NT2/D1 (cell line): ENCODE results near the gene HIP1R.
"Not testable (repeated sequence)": the region's sequence is repeated elsewhere in the genome, so short reads cannot be mapped to it uniquely, and the experiment has no call there.

Experiments
- DNase-seq: peaks from one replicate; pipeline ENCODE4 v3.0.0-alpha.2; 2011; ENCODE audit warnings: low read depth, low spot score
- H3K27me3 ChIP-seq: 2 replicates; pipeline ENCODE4 v1.6.0; 2011; ENCODE audit warnings: mild to moderate bottlenecking; ENCODE audit not compliant: insufficient read length, insufficient read depth
- H3K36me3 ChIP-seq: 2 replicates; pipeline ENCODE4 v1.6.1; 2011; ENCODE audit warnings: mild to moderate bottlenecking, low read length, mixed read lengths; ENCODE audit not compliant: insufficient read depth, insufficient read length
- H3K4me1 ChIP-seq: 2 replicates; pipeline ENCODE4 v1.5.1; 2011; ENCODE audit not compliant: insufficient read depth, insufficient read length
- H3K4me3 ChIP-seq: 2 replicates; pipeline ENCODE4 v1.5.1; 2011; ENCODE audit warnings: low read depth; ENCODE audit not compliant: insufficient read length
- H3K9ac ChIP-seq: 2 replicates; pipeline ENCODE4 v1.6.0; 2011; ENCODE audit warnings: low read depth; ENCODE audit not compliant: insufficient read length
- H3K9me3 ChIP-seq: 2 replicates; pipeline ENCODE4 v1.5.1; 2011; ENCODE audit warnings: mild to moderate bottlenecking, low read length; ENCODE audit not compliant: insufficient read depth
- SUZ12 ChIP-seq: IDR thresholded peaks from 2 replicates; pipeline ENCODE4 v1.6.1; 2011; ENCODE audit not compliant: insufficient read length, insufficient read depth; ENCODE audit errors: extremely low read depth
- YY1 ChIP-seq: IDR thresholded peaks from 2 replicates; pipeline ENCODE4 v1.6.1; 2011; ENCODE audit not compliant: insufficient read length, insufficient read depth
- ZNF274 ChIP-seq: IDR thresholded peaks from 2 replicates; pipeline ENCODE4 v1.6.1; 2011; ENCODE audit warnings: mild to moderate bottlenecking, low read depth, low read length

The HIP1R gene

DNA sequence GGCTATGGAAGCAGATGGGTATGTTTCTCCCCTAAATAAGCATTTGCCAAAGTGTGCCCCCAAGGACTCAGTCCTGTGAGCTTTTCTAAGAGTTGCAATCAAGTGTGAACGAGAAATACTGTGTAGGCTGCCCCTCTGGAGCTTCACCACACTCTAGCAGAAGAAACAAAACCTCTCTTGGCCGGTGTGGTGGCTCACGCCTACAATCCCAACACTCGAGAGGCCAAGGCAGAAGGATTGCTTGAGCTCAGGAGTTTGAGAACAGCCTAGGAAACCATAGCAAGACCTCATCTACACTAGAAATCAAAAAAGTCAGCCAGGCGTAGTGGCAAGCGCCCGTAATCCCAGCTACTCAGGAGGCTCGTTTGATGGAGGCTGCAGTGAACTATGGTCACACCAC is 50.9 kb downstream of the HIP1R start:
- no peak overlapping the region for H3K9ac ChIP-seq
- no peaks in the 10 kb centered on the region for H3K9me3 ChIP-seq
- H3K27me3 ChIP-seq: no peaks in the 10 kb centered on the region
- peaks cover 21% of the 10 kb centered on the region for H3K4me1 ChIP-seq
- TF ChIP-seq SUZ12 (no peak), YY1 (no peak), ZNF274 (no peak)
- no peaks in the 10 kb centered on the region for H3K36me3 ChIP-seq
- no peak overlapping the region for H3K4me3 ChIP-seq
- no peak for DNase-seq

DNA sequence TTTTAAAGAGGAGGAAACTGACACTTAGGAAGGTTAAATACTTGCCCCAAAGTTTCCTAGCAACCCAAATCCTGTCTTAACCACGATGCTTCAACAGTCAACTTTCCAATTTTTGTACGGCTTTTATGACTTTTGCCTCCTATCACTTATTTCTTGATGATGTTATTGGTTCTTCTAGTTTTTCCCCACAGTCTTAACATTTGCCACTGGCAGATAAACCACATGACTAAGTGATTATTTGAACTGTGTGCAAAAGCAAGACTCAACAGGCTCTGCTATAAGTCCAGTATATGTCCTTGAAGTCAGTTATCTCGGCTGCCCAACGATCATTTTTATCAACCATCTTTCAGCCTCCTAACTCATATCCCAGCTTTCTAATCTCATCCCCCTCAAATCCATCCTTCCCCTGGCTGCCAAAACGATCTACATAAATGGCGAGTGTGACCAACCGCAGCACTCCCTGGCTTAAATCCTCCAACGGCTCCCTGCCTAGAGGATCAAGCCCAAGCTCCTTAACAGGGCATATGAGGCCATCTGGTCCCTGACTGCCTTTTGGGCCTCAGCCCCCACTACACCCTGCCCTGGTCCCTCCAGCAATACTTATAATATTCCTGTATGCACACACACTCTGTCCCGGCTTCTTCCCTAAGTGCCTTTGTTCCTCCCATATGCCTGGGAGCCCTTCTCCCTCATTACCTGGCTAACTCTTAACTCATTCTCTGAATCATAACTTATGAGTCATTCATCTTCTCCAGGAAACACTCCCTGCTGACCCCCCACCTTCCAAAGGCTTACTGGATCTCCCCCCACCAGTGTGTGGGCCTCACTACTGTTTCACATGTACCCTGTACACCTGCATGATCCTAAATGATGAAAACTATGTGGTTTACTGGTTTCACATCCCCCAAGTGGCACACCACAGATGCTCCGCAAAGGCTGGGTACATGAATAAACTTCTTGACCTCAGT is 51.9 kb downstream of the HIP1R start:
- H3K4me1 ChIP-seq: peaks cover 19% of the 10 kb centered on the region
- H3K9me3 ChIP-seq: no peaks in the 10 kb centered on the region
- no peaks in the 10 kb centered on the region for H3K27me3 ChIP-seq
- TF ChIP-seq SUZ12 (no peak), YY1 (no peak), ZNF274 (no peak)
- H3K36me3 ChIP-seq: no peaks in the 10 kb centered on the region
- no peak for DNase-seq
- no peak overlapping the region for H3K4me3 ChIP-seq
- no peak overlapping the region for H3K9ac ChIP-seq

DNA sequence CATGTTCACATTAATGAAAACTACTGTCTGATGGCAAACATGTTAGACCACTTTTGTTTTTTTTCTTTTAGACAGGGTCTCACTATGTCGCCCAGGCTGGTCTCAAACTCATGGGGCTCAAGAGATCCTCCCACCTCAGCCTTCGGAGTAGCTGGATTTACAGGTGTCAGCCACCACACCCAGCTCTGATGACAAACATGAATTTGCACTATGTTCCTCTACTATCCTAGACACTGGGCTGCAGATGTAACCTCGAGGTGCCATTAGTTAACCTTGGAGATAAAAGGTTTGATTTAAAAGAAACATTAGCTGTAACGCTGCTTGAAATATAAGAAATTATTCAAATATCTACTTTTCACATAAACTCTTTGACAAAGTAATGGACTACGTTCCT is 52.6 kb downstream of the HIP1R start:
- no peak overlapping the region for H3K4me3 ChIP-seq
- H3K36me3 ChIP-seq: no peaks in the 10 kb centered on the region
- TF ChIP-seq YY1 (no peak), SUZ12 (no peak), ZNF274 (no peak)
- DNase-seq: no peak
- H3K9me3 ChIP-seq: no peaks in the 10 kb centered on the region
- no peak overlapping the region for H3K9ac ChIP-seq
- no peaks in the 10 kb centered on the region for H3K27me3 ChIP-seq
- H3K4me1 ChIP-seq: peaks cover 19% of the 10 kb centered on the region

DNA sequence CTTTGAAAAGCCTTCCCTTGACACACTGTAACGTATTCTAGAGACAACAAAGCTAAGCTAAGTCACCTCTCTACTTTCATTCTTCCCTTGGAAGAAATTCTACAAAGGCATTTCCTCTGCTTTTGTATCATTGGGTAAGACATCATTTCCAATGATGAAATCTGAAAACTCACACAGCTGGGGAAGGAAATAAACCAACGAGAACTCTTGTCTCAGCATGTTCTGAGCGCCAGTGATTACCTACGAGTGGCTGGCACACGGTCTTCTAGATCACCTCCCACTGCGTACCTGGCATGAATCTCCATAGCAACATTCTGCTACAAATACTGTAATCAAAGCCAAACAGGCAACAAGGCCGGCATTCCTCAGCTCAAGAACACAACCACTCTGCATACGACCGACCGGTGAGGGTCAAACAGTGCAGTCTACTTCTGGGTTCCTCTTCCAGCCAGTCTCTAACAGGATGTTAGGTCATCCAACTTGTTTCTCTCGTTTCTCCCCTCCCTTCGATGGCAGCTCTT is 53.0 kb downstream of the HIP1R start:
- Histone ChIP-seq H3K4me3 (no peak overlapping the region), H3K27me3 (no peaks in the 10 kb centered on the region), H3K9me3 (no peaks in the 10 kb centered on the region), H3K9ac (no peak overlapping the region), H3K4me1 (peaks cover 19% of the 10 kb centered on the region), H3K36me3 (peaks cover 2% of the 10 kb centered on the region)
- TF ChIP-seq ZNF274: no peak
- TF ChIP-seq SUZ12: no peak
- TF ChIP-seq YY1: no peak
- no peak for DNase-seq

DNA sequence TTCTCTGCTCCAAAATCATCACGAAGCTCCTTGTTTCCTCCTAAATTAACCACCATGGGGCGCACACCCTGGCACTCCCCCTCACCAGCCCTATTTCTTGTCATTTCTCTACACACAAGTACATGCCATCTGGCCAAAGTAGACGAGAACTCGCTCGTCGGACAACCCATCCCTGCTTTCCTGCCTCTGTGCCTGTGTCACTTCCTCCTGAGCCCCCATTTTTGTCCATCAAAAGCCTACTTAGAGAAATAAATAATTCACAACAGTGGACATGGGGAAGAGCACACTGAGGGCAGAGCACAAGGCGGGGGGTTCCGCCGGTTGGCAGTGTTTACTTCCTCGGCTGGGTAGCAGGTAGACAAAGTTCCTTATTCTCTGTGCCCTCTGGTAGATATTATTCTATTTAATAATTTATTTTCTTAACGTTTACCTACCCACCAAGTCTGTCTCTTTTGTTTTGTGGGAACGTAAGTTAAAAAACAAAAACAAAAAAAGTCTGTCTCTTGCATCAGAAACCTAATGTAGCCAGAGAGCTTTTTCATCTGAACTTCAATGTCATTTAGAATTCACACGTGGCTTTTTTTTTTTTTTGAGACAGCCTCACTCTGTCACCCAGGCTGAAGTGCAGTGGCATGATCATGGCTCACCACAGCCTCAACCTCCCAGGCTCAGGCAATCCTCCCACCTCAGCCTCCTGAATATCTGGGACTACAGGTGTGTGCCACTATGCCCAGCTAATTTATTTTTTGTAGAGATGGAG is 54.7 kb downstream of the HIP1R start:
- no peak overlapping the region for H3K9ac ChIP-seq
- H3K9me3 ChIP-seq: no peaks in the 10 kb centered on the region
- no peak overlapping the region for H3K4me3 ChIP-seq
- H3K27me3 ChIP-seq: no peaks in the 10 kb centered on the region
- peaks cover 15% of the 10 kb centered on the region for H3K36me3 ChIP-seq
- peaks cover 19% of the 10 kb centered on the region for H3K4me1 ChIP-seq
- DNase-seq: no peak
- TF ChIP-seq ZNF274 (no peak), YY1 (no peak), SUZ12 (no peak)

DNA sequence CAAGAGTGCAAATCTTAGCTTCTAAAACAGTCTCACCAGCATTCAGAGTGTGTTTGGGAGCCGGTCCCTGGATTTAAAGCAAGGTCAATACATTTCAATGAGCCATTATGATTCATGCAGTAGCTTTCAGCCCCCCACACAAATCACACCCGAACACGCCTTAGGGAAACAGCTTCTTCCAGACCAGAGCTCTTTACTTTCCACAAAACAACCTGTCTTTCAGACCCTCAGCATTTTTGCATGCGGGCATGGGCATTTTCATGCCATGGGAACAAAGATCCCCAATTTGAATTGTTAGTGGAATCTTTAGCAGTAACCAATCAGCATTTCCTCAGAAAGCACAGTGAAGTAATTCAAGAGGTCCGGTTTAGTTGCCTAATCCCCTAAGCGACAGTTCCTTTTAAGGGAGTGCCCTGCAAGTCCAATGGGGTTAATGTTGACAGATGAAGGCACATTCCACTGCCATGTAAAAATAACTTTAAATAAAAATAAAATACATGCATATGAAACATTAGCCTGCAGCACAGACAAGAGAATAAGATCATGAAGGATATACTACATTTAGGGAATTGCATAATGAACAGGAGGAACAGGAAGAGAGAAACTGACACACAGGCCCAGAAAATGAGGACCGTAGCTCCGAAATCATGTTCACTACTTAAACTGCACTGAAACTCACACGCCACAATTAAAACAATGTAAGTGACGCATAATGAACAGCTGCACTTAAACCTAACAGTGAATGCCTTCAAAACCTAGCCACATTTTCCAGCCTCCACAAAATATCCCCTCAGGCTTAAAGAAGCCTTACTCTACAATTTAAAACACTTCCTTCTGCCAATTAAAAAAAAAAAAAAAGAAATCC is 56.6 kb downstream of the HIP1R start:
- Histone ChIP-seq H3K27me3 (no peaks in the 10 kb centered on the region), H3K9me3 (no peaks in the 10 kb centered on the region), H3K4me3 (no peak overlapping the region), H3K9ac (peak overlapping the region; percentile 21), H3K36me3 (peaks cover 15% of the 10 kb centered on the region), H3K4me1 (peaks cover 19% of the 10 kb centered on the region)
- TF ChIP-seq YY1 (no peak), ZNF274 (no peak), SUZ12 (no peak)
- peak; percentile 87 for DNase-seq

DNA sequence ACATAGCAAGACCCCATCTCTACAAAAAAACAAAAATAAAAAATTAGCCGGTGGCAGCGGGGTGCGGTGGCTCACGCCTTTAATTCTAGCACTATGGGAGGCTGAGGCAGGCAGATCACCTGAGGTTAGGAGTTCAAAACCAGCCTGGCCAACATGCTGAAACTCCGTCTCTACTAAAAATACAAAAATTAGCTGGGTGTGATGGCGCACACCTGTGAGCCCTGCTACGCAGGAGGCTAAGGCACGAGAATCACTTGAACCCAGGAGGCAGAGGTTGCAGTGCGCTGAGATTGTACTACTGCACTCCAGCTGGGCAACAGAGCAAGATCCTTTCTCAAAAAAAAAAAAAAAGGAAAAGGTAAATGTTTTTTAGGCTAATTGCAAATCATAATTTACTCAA is 57.5 kb downstream of the HIP1R start:
- not testable (repeated sequence) for DNase-seq, H3K9ac ChIP-seq, H3K27me3 ChIP-seq, H3K4me3 ChIP-seq, H3K9me3 ChIP-seq
- H3K4me1 ChIP-seq: peaks cover 12% of the 10 kb centered on the region
- H3K36me3 ChIP-seq: peaks cover 15% of the 10 kb centered on the region
